Neural cell (in vitro differentiated cells): Measurements from ENCODE around the gene KBTBD13.

ENCODE experiments used
- CTCF ChIP-seq: fragments of 450-650 bp; IDR thresholded peaks from 2 replicates; pipeline ENCODE4 v1.5.1; 2014; ENCODE audit warnings: antibody characterized with exemption, mild to moderate bottlenecking, moderate library complexity; ENCODE audit not compliant: poor library complexity, severe bottlenecking
- EP300 ChIP-seq: fragments of 450-650 bp; conservative IDR thresholded peaks from 2 replicates; pipeline ENCODE4 v1.6.1; 2014; ENCODE audit warnings: antibody characterized with exemption, mild to moderate bottlenecking, moderate library complexity; ENCODE audit not compliant: poor library complexity, severe bottlenecking
- EZH2 ChIP-seq: fragments of 200-600, 300-800 bp; shearing (Covaris generic), sonication (generic); IDR thresholded peaks from 2 replicates; pipeline ENCODE4 v1.6.1; 2014; ENCODE audit warnings: antibody characterized with exemption, low read length, borderline replicate concordance, mild to moderate bottlenecking; ENCODE audit not compliant: insufficient read depth, poor library complexity, severe bottlenecking
- MXI1 ChIP-seq: fragments of 450-650 bp; conservative IDR thresholded peaks from 2 replicates; pipeline ENCODE4 v1.6.1; 2014; ENCODE audit warnings: antibody characterized with exemption, mild to moderate bottlenecking; ENCODE audit not compliant: poor library complexity, severe bottlenecking
- POLR2AphosphoS5 ChIP-seq: IDR thresholded peaks from 2 replicates; pipeline ENCODE4 v1.6.1; 2012
- RAD21 ChIP-seq: fragments of 450-650 bp; conservative IDR thresholded peaks from 2 replicates; pipeline ENCODE4 v1.6.1; 2014; ENCODE audit warnings: antibody characterized with exemption, mild to moderate bottlenecking, moderate library complexity
- REST ChIP-seq: IDR thresholded peaks from 2 replicates; pipeline ENCODE4 v1.6.1; 2012; ENCODE audit warnings: borderline replicate concordance
- SMC3 ChIP-seq: fragments of 450-650 bp; conservative IDR thresholded peaks from 2 replicates; pipeline ENCODE4 v1.6.1; 2014; ENCODE audit warnings: antibody characterized with exemption, mild to moderate bottlenecking, moderate library complexity; ENCODE audit not compliant: poor library complexity

DNA sequence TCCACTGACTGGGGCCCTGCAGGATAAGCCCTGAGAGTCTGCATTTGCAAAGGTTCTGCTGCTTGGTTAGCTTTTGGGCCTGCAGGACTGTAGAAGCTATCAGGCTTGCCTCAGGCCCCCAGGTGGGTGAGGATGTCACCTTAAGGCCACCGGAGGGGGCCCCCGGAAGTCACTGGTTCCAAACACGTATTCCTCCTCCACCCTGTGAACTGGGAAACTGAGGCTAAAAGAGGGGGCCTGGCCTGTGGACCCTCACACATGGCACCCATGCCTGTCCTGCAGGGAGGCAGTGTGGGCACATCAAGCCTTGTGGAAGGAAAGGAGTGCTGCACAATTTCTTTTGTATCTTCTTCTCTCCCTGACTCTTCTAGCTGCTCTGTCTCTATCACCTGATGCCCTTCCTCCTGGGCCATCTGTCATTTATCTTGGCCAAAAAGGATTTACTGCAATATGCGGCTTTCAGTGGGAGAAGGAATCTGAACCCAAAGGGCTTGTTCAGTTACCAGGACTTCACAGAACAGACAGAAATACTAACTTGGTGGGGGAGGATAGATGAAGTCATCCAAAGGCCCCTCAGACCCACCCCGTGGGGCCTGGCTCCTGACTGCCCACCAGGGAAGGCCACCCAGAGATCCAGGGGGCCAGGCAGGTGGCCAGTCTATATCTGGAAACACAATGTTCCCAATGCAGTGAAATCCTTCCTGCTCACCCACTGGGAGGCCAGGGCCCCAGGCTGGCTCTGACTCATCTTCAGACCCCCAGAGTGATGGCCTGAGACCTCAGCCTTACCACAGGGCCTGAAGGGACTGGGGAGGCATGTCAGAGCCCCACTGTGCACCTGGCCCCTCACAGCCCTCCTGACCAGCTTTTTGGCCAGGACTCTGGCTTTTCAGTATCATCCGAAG, 20.2 kb downstream of the KBTBD13 start:
- TF ChIP-seq CTCF (no peak), POLR2AphosphoS5 (no peak), MXI1 (no peak), EP300 (no peak), RAD21 (no peak), SMC3 (no peak), REST (no peak), EZH2 (no peak)
